Type B pancreatic cell (in vitro differentiated cells): ENCODE results near the gene PALB2. TPM values are rescaled to one million over a fixed set of nuclear protein-coding genes. Genes with fewer than 3 reads are reported as not detected.

Source experiments
- DNase-seq: peaks from one replicate; pipeline ENCODE4 v3.0.0; 2021; ENCODE audit warnings: mixed read lengths; ENCODE audit not compliant: unreplicated experiment; ENCODE audit errors: extremely low spot score
- H3K27ac Mint-ChIP-seq: 2 replicates; pipeline ENCODE4 v1.8.0; 2021; ENCODE audit warnings: mild to moderate bottlenecking, mixed read lengths
- H3K27me3 Mint-ChIP-seq: 2 replicates; pipeline ENCODE4 v1.8.0; 2021; ENCODE audit warnings: mixed read lengths
- H3K36me3 Mint-ChIP-seq: 2 replicates; pipeline ENCODE4 v1.8.0; 2021; ENCODE audit warnings: mixed read lengths
- H3K4me1 Mint-ChIP-seq: one replicate; pipeline ENCODE4 v1.8.0; 2021; ENCODE audit warnings: mixed read lengths; ENCODE audit not compliant: unreplicated experiment
- H3K4me3 Mint-ChIP-seq: 2 replicates; pipeline ENCODE4 v1.8.0; 2021; ENCODE audit warnings: mild to moderate bottlenecking, mixed read lengths
- H3K9me3 Mint-ChIP-seq: 2 replicates; pipeline ENCODE4 v1.8.0; 2021; ENCODE audit warnings: mixed read lengths
- CTCF ChIP-seq: fragments of 200-600 bp; sonication (generic); conservative IDR thresholded peaks from 2 replicates; pipeline ENCODE4 v1.5.0; 2021; ENCODE audit warnings: antibody characterized with exemption, mild to moderate bottlenecking
- total RNA-seq: library from RNA; stranded (reverse); gene quantifications from 2 replicates; pipeline ENCODE4 v1.2.1, GENCODE V29; 2021; ENCODE audit warnings: low replicate concordance

PALB2 gene
- total RNA-seq, 1 donor from 2014 or later, result 19.3 TPM

- Mint-ChIP-seq H3K4me1 (no peaks in the 10 kb centered on the region), H3K9me3 (no peaks in the 10 kb centered on the region), H3K27me3 (no peaks in the 10 kb centered on the region), H3K4me3 (no peak overlapping the region), H3K27ac (no peak overlapping the region), H3K36me3 (peaks cover 28% of the 10 kb centered on the region)
- no peak for TF ChIP-seq CTCF
- no peak for DNase-seq
Observed at GRCh38 chr16:23567602-23568001, 73.5 kb downstream of the PALB2 start.

GRCh38 chr16:23566724-23567123 lies 74.4 kb downstream of the PALB2 start:
- Mint-ChIP-seq H3K4me3 (no peak overlapping the region), H3K36me3 (peaks cover 25% of the 10 kb centered on the region), H3K27ac (no peak overlapping the region), H3K9me3 (no peaks in the 10 kb centered on the region), H3K27me3 (no peaks in the 10 kb centered on the region), H3K4me1 (no peaks in the 10 kb centered on the region)
- no peak for TF ChIP-seq CTCF
- DNase-seq, result no peak

GRCh38 chr16:23564575-23565363 lies 76.3 kb downstream of the PALB2 start:
- TF ChIP-seq CTCF, result no peak
- no peak for DNase-seq
- Mint-ChIP-seq H3K4me3 (no peak overlapping the region), H3K4me1 (no peaks in the 10 kb centered on the region), H3K27me3 (no peaks in the 10 kb centered on the region), H3K9me3 (no peaks in the 10 kb centered on the region), H3K36me3 (peaks cover 23% of the 10 kb centered on the region), H3K27ac (no peak overlapping the region)

GRCh38 chr16:23563186-23563585 lies 77.9 kb downstream of the PALB2 start:
- H3K4me1 Mint-ChIP-seq, result no peaks in the 10 kb centered on the region
- H3K36me3 Mint-ChIP-seq, result peaks cover 19% of the 10 kb centered on the region
- H3K27me3 Mint-ChIP-seq, result no peaks in the 10 kb centered on the region
- no peak for DNase-seq
- no peak overlapping the region for H3K4me3 Mint-ChIP-seq
- TF ChIP-seq CTCF, result no peak
- H3K27ac Mint-ChIP-seq, result no peak overlapping the region
- H3K9me3 Mint-ChIP-seq, result no peaks in the 10 kb centered on the region

GRCh38 chr16:23562505-23562904 lies 78.6 kb downstream of the PALB2 start:
- Mint-ChIP-seq H3K4me3 (no peak overlapping the region), H3K27ac (no peak overlapping the region), H3K27me3 (no peaks in the 10 kb centered on the region), H3K9me3 (no peaks in the 10 kb centered on the region), H3K36me3 (peaks cover 19% of the 10 kb centered on the region), H3K4me1 (no peaks in the 10 kb centered on the region)
- no peak for TF ChIP-seq CTCF
- no peak for DNase-seq
